ENCODE data around the gene CHRNB4.

GRCh38 chr15:78621810-78622402 lies 19.1 kb downstream of the CHRNB4 start:
- TF ChIP-seq, protein P1, sequence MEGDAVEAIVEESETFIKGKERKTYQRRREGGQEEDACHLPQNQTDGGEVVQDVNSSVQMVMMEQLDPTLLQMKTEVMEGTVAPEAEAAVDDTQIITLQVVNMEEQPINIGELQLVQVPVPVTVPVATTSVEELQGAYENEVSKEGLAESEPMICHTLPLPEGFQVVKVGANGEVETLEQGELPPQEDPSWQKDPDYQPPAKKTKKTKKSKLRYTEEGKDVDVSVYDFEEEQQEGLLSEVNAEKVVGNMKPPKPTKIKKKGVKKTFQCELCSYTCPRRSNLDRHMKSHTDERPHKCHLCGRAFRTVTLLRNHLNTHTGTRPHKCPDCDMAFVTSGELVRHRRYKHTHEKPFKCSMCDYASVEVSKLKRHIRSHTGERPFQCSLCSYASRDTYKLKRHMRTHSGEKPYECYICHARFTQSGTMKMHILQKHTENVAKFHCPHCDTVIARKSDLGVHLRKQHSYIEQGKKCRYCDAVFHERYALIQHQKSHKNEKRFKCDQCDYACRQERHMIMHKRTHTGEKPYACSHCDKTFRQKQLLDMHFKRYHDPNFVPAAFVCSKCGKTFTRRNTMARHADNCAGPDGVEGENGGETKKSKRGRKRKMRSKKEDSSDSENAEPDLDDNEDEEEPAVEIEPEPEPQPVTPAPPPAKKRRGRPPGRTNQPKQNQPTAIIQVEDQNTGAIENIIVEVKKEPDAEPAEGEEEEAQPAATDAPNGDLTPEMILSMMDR (IDR thresholded peaks at IDR 0.05), result no peak
- TF ChIP-seq POLR2A (IDR thresholded peaks at IDR 0.05), result no peak
- no peak for TF ChIP-seq EP300 (IDR thresholded peaks at IDR 0.05; ENCODE audit: low read depth)
- TF ChIP-seq POLR2AphosphoS5 (IDR thresholded peaks at IDR 0.05), result no peak
